ENCODE results near the gene CEP290. TPM values are rescaled to one million over a fixed set of nuclear protein-coding genes. Genes with fewer than 3 reads are reported as not detected.
"Not testable (repeated sequence)": the region's sequence is repeated elsewhere in the genome, so short reads cannot be mapped to it uniquely, and the experiment has no call there.

Gene CEP290
- total RNA-seq, 1 experiment from 2014 or later, result 5.4 TPM

- in situ Hi-C loops (cut with HindIII; ENCODE audit: low pct_unique_long_range_greater_than_20kb, low sequenced_read_pairs), result no loop called here
- DNase-seq (ENCODE audit: low read depth), result peak; percentile 36
Measured at GRCh38 chr12:88144546-88145468, 2.9 kb upstream of the CEP290 start.

GRCh38 chr12:88144037-88144436 lies 2.1 kb upstream of the CEP290 start:
- peak; percentile 34 for DNase-seq (ENCODE audit: low read depth)
- in situ Hi-C loops (cut with HindIII; ENCODE audit: low pct_unique_long_range_greater_than_20kb, low sequenced_read_pairs), result no loop called here

GRCh38 chr12:88142610-88142991 lies 713 bp upstream of the CEP290 start:
- no peak for DNase-seq (ENCODE audit: low read depth)
- in situ Hi-C loops (cut with HindIII; ENCODE audit: low pct_unique_long_range_greater_than_20kb, low sequenced_read_pairs), result no loop called here

- DNase-seq (ENCODE audit: low read depth), result no peak
- in situ Hi-C loops (cut with HindIII; ENCODE audit: low pct_unique_long_range_greater_than_20kb, low sequenced_read_pairs), result no loop called here
Measured at GRCh38 chr12:88141425-88141773, 489 bp downstream of the CEP290 start.

GRCh38 chr12:88139711-88140110 lies 2.2 kb downstream of the CEP290 start:
- DNase-seq (ENCODE audit: low read depth); in situ Hi-C loops (cut with HindIII; ENCODE audit: low pct_unique_long_range_greater_than_20kb, low sequenced_read_pairs): not testable (repeated sequence)

- DNase-seq (ENCODE audit: low read depth); in situ Hi-C loops (cut with HindIII; ENCODE audit: low pct_unique_long_range_greater_than_20kb, low sequenced_read_pairs): not testable (repeated sequence)
Measured at GRCh38 chr12:88133181-88133580, 8.7 kb downstream of the CEP290 start.

GRCh38 chr12:88132392-88132791 lies 9.5 kb downstream of the CEP290 start:
- DNase-seq (ENCODE audit: low read depth), result no peak
- in situ Hi-C loops (cut with HindIII; ENCODE audit: low pct_unique_long_range_greater_than_20kb, low sequenced_read_pairs), result no loop called here

GRCh38 chr12:88127855-88128254 lies 14.0 kb downstream of the CEP290 start:
- DNase-seq (ENCODE audit: low read depth), result no peak
- in situ Hi-C loops (cut with HindIII; ENCODE audit: low pct_unique_long_range_greater_than_20kb, low sequenced_read_pairs), result no loop called here

- in situ Hi-C loops (cut with HindIII; ENCODE audit: low pct_unique_long_range_greater_than_20kb, low sequenced_read_pairs), result no loop called here
- DNase-seq (ENCODE audit: low read depth), result no peak
Measured at GRCh38 chr12:88127099-88127498, 14.8 kb downstream of the CEP290 start.

- DNase-seq (ENCODE audit: low read depth), result no peak
- in situ Hi-C loops (cut with HindIII; ENCODE audit: low pct_unique_long_range_greater_than_20kb, low sequenced_read_pairs), result no loop called here
Measured at GRCh38 chr12:88122666-88123065, 19.2 kb downstream of the CEP290 start.

- in situ Hi-C loops (cut with HindIII; ENCODE audit: low pct_unique_long_range_greater_than_20kb, low sequenced_read_pairs), result no loop called here
Measured at GRCh38 chr12:88113871-88114270, 28.0 kb downstream of the CEP290 start.

GRCh38 chr12:88111074-88111652 lies 30.7 kb downstream of the CEP290 start:
- in situ Hi-C loops (cut with HindIII; ENCODE audit: low pct_unique_long_range_greater_than_20kb, low sequenced_read_pairs), result no loop called here
- DNase-seq (ENCODE audit: low read depth), result peak; percentile 20

More at GRCh38 chr12:88113871-88114270, 28.0 kb downstream of the CEP290 start:
- no peak for DNase-seq (ENCODE audit: low read depth)

- in situ Hi-C loops (cut with HindIII; ENCODE audit: low pct_unique_long_range_greater_than_20kb, low sequenced_read_pairs), result no loop called here
- no peak for DNase-seq (ENCODE audit: low read depth)
Measured at GRCh38 chr12:88108021-88108420, 33.9 kb downstream of the CEP290 start.

- DNase-seq (ENCODE audit: low read depth), result no peak
- in situ Hi-C loops (cut with HindIII; ENCODE audit: low pct_unique_long_range_greater_than_20kb, low sequenced_read_pairs), result no loop called here
Measured at GRCh38 chr12:88093573-88093972, 48.3 kb downstream of the CEP290 start.

GRCh38 chr12:88092771-88093170 lies 49.1 kb downstream of the CEP290 start:
- in situ Hi-C loops (cut with HindIII; ENCODE audit: low pct_unique_long_range_greater_than_20kb, low sequenced_read_pairs), result no loop called here
- no peak for DNase-seq (ENCODE audit: low read depth)

- DNase-seq (ENCODE audit: low read depth), result no peak
- in situ Hi-C loops (cut with HindIII; ENCODE audit: low pct_unique_long_range_greater_than_20kb, low sequenced_read_pairs), result no loop called here
Measured at GRCh38 chr12:88084210-88084609, 57.7 kb downstream of the CEP290 start.

GRCh38 chr12:88083634-88084033 lies 58.3 kb downstream of the CEP290 start:
- DNase-seq (ENCODE audit: low read depth), result no peak
- in situ Hi-C loops (cut with HindIII; ENCODE audit: low pct_unique_long_range_greater_than_20kb, low sequenced_read_pairs), result no loop called here

GRCh38 chr12:88081247-88081646 lies 60.6 kb downstream of the CEP290 start:
- in situ Hi-C loops (cut with HindIII; ENCODE audit: low pct_unique_long_range_greater_than_20kb, low sequenced_read_pairs), result no loop called here
- DNase-seq (ENCODE audit: low read depth), result no peak

GRCh38 chr12:88067301-88067700 lies 74.6 kb downstream of the CEP290 start:
- in situ Hi-C loops (cut with HindIII; ENCODE audit: low pct_unique_long_range_greater_than_20kb, low sequenced_read_pairs), result no loop called here
- no peak for DNase-seq (ENCODE audit: low read depth)

- in situ Hi-C loops (cut with HindIII; ENCODE audit: low pct_unique_long_range_greater_than_20kb, low sequenced_read_pairs), result no loop called here
- DNase-seq (ENCODE audit: low read depth), result peak; percentile 18
Measured at GRCh38 chr12:88063375-88063774, 78.5 kb downstream of the CEP290 start.

Measured in Caki2 (cell line).